NCI-H774 (cell line): Measurements from ENCODE around the gene TRIM2.

Experiments used
- DNase-seq: peaks from one replicate; lab custom pipeline; 2025; lab: John Stamatoyannopoulos, UW

TRIM2 gene

GRCh38 chr4:153248641-153249198 is 44.5 kb downstream of the TRIM2 start:
- DNase-seq, result no peak

GRCh38 chr4:153249199-153250041 is 45.2 kb downstream of the TRIM2 start:
- DNase-seq, result peak; percentile 62

DNA sequence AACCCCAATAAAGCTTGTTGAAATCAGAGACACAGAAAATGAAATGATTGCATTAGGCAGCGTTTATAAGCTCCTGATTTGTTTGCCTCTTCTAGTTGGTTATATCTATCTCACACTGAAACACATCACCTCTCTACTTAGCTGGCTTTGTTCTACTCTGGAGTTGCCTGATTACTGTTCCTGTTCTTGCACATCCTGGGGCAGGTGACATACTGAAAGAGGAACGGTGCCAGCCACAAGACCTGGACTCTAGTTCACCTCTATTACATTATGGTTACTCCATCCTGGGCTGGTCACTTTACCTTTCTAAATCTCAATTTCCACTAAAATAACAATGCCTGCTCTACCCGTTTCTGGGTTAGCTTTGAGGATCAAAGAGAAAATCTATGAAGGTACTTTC is 47.9 kb downstream of the TRIM2 start:
- DNase-seq, result no peak

DNA sequence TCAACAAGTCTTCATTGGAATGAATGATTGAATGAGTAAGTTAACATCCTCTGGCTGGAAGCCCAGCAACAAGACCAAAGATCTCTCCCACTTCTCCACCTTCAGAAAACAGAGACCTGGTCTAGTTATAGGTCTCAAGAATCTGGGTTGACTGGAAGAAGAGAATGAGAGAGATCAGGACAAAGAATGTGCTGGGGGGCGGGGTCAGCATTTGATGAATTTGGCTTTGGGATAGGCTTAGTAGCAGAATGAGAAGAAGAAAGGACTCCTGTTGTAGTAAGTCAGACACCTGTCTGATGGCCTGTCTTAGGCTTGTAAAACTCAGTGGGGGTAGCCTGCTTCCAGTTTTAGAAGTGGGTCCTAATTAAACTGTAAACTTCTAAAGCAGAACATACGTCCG is 51.0 kb downstream of the TRIM2 start:
- no peak for DNase-seq

DNA sequence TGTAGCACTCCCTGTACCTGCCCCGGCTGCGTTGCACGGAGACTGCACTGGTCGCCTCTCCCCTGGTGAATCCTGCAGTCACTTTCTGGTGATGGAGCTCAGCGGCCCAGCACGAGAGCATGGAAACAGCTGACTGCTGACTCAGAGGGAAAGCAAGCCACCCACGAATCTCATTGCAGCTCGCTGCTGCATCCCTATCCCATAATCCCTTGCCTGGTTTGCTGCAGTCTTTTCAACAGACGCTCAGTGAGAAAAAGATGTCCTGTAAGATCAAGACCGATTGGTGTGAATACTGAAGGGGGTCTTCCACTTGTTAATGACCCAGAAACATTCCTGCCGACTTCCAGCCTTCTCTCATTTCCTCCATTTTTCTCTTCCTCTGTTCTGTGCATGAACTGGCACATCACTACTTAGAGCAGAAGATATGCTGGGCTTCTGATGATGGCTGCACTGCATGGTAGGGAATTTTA is 52.9 kb downstream of the TRIM2 start:
- DNase-seq, result no peak

DNA sequence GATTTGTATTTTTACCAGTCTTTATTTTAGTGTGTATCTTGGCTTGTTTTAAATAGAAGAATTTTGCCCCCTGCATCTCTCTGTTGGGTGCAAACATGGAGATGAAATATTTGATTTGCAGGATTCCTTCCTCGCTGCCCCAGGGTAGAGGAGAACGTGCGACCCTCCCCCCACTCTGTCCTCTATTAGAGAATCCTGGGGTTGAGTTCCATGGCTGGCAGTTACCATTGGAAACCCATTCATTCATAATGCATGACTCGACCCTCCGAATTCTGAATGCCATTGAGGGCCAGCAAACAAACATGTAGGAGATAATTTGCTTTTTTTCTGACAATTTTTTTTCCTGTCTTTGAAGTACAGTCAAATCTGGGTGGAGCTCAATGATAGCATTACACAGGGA is 53.7 kb downstream of the TRIM2 start:
- no peak for DNase-seq

DNA sequence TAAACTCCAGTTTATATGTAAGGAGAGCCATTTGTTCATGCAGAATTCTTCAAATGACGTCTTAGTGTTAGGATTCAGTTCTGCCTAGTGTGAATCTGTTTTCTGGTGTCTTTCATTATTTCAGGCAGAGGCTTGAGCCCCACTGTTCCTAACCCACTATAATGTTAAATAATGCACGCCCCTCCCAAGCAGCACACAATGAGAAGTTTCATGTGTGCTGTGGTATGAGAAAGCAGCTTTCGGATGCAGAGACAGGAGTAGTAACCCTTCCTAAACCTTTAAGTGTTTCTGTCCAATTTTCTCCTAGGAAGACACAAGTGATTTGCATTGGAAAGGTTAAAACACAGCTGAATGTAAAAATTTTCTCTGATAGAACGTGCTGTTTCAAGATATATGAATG is 54.5 kb downstream of the TRIM2 start:
- DNase-seq, result no peak

DNA sequence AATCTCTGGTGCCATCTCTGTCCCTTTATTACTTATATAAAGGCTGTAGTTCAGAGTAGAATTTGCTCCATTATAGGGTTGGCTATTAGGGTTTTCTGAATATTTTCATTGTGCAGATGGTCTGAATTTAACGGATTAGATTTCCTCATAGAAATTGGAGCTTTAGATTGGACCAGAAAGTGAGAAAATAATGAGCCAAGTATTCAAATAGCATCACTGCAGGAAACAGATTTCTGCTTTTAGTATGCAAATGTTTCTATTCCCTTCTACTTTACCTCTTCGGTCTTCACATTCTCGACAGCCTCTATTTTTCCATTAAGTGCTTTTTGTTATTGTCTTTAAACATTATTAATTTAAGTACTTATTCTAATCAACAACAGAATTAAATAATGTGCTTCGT is 55.4 kb downstream of the TRIM2 start:
- no peak for DNase-seq

DNA sequence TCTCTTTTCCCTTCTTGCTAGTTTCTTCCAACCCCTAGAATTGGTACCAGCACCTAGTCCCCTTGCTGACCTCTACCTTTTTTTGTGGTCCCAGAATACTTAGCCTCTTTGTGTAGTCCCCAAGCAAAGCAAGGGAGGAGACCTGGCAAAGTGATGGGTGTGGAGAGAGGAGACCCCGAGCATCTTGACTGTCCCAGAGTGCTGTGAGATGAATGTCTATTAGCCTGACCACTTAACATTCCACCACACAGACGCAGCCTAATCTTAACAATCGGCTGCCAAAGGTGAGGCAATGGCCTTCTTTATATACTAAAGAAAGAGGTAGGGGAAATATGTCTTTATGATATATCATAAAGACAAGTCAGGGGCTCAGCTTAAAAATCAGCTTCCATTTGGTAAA is 55.9 kb downstream of the TRIM2 start:
- no peak for DNase-seq

DNA sequence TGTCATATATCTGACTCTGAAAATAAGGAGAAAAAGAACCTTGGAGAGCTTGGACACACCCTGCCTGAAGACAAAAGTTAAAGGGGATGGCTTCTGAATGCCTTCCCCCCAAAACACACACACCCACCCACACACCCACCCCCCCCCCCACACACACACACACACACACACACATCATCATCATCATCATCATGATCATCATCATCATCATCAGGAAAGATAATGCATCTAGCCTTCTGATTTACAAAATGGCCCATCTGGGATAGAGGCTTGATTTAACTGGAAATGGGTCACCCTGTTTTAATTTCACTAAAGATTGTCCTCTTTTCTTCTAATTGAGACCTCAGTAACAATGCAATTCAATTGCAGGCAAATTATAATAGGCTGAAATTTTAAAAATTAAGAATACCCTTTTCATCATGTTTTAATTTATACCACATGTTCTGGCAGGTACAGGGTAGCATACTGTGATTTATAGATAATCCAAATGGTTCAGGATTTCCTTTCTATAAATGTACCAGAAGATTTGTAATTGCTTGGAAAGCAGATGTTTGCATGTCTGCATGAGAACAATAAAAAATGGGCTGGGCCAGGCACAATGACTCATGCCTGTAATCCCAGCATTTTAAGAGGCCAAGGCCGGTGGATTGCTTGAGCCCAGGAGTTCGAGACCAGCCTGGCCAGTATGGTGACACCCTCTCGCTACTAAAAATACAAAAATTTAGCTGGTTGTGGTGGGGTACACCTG is 56.5 kb downstream of the TRIM2 start:
- no peak for DNase-seq

- no peak for DNase-seq
These were observed 57.2 kb downstream of the TRIM2 start for GRCh38 chr4:153261461-153261860.

DNA sequence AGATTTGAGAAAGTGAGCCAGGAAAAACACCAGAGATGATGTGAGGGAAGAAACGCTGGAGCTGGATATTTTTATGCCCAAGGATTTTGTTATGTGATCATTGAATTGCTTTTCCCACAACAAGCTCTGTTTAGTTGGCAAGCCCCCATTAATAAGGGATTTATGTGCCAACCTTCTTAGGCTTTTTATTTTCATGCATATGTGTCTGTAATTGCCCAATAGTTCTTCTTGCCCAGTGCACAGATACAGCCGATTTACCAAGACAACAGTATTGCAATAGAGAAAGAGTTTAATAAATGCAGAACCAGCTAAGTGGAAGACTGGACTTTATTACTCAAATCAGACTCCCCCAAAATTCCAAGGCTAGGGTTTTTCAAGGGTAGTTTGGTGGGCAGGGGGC is 57.7 kb downstream of the TRIM2 start:
- no peak for DNase-seq

DNA sequence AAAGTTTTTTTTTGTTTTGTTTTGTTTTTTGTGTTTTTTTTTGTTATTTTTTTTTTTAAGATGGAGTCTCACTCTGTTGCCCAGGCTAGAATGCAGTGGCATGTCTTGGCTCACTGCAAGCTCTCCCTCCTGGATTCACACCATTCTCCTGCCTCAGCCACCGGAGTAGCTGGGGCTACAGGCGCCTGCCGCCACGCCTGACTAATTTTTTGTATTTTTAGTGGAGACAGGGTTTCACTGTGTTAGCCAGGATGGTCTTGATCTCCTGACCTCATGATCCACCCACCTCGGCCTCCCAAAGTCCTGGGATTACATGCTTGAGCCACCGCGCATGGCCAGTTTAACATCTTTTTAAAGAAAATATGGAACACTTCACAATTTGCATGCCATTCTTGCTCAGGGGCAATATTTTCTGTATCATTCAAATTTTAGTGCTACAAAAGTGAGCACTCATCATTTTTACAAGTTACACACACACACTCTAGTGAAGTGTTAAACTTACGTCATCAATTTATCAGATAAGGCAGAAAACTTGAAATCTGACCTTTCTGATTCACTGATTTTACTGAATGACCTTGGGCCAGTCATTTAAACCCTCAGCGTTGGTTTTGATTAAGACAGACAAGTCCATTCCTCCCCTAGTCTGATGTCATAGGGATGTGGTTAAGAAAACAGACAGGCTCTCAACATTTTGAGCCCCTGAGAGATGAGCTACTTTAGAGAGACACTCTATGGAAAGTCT is 61.2 kb downstream of the TRIM2 start:
- DNase-seq, result no peak

DNA sequence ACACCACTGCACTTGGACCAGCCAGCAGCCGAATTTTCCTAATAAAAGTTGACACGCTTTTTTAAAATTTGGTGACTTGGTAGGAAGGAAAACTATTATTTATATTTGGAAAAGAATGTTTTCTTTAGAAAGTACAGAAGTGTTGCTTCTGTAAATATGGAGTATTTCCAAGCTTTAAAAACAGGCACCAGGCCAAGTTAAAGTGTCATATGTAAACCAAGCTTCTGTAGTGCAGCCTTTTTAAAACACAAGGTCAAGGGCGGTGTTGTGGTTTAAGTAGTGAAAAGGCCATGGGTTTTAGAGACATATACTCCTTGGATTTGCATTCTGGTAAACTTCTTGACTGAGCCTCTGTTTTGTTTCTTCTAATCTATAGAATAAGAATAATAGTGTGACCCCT is 62.7 kb downstream of the TRIM2 start:
- no peak for DNase-seq

DNA sequence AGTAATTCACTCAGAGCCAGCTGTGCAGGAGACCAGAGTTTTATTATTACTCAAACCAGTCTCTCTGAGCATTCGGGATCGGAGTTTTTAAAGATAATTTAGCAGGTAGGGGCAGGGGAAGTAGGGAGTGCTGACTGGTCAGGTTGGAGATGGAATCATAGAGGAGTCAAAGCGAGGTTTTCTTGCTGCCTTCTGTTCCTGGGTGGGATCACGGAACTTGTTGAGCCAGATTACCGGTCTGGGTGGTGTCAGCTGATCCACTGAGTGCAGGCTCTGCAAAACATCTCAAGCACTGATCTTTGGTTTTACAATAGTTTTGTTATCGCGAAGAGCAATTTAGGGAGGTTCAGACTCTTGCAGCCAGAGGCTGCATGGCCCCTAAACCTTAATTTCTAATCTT is 63.6 kb downstream of the TRIM2 start:
- no peak for DNase-seq

DNA sequence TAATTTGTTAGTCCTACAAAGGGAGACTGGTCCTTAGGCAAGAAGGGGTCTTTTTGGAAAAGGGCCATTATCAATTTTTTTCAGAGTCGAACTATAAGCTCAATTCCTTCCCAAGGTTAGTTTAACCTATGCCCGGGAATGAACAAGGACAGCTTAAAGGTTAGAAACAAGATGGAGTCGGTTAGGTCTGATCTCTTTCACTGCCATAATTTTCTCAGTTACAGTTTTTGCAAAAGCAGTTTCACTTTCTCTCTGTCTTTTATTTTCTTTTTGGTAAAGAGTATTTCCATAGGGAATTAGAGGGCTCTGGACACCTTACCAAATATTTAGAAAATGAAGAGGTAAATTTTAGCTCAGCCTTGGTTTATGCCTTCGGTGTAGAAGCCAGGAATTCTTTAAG is 64.1 kb downstream of the TRIM2 start:
- DNase-seq, result no peak

- DNase-seq, result no peak
These were observed 65.2 kb downstream of the TRIM2 start for GRCh38 chr4:153269218-153269990.

GRCh38 chr4:153270361-153270760 is 66.1 kb downstream of the TRIM2 start:
- DNase-seq, result no peak

DNA sequence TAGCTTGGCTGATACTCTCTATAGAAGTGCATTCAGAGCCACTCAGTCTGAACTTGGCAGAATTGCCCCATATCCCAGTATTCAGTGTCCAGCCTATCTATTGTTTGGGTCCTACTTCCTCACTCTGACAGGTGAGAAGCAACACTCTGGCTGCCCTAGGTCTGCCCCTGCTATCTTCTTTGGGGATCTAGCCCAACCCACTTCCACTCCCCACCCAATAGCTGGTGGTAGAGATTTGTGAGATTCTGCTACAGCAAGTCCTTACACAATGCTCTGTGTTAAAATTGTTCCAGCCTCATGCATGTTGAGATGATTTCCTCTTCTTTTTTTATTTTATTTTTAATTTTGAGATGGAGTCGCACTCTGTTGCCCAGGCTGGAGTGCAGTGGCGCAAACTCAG is 67.6 kb downstream of the TRIM2 start:
- no peak for DNase-seq

DNA sequence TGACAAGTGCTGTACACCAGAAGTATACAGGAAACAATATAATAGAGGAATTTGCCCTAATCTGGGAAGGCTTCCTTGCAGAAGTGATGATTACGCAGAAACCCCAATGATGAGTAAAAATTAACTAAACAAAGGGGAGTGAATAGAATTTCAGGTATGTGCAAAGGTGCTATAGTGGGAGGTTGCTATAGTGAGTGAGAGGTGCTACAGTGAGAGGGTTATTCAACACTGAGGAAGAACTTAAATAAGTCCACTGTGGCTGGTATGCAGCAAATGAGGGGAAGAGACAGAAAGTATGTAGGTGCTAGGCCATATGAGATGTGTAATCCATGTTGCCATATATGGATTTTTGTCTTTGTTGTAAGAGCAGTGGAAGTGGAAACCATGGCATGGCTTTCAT is 69.5 kb downstream of the TRIM2 start:
- no peak for DNase-seq

GRCh38 chr4:153274967-153275366 is 70.7 kb downstream of the TRIM2 start:
- DNase-seq, result no peak
